ENCODE data around the gene DSCAM. TPM values are rescaled to one million over a fixed set of nuclear protein-coding genes. Genes with fewer than 3 reads are reported as not detected.
"Not testable (repeated sequence)": the region's sequence is repeated elsewhere in the genome, so short reads cannot be mapped to it uniquely, and the experiment has no call there.

The DSCAM gene
- total RNA-seq: 0.06 and 0.07 TPM in 2 replicates

GRCh38 chr21:40846587-40847411, at the start of gene DSCAM:
Gene DSCAM, minus strand, starts transcription at chr21:40847158. Its CDS starts 497 bp downstream, at chr21:40846661.
- H3K4me3 ChIP-seq (ENCODE audit: low read depth, low read length): no peak within 1 kb of the TSS
- no peak for DNase-seq (ENCODE audit: low read depth)
- TF ChIP-seq CTCF (conservative IDR thresholded peaks at IDR 0.05; ENCODE audit: low read depth, low read length): no peak

- H3K4me3 ChIP-seq (ENCODE audit: low read depth, low read length); DNase-seq (ENCODE audit: low read depth): not testable (repeated sequence)
Observed at GRCh38 chr21:40895697-40896096, 48.7 kb upstream of the DSCAM start.

GRCh38 chr21:40886931-40887330, 40.0 kb upstream of the DSCAM start:
- TF ChIP-seq CTCF (conservative IDR thresholded peaks at IDR 0.05; ENCODE audit: low read depth, low read length): no peak
- DNase-seq (ENCODE audit: low read depth): no peak
- H3K4me3 ChIP-seq (ENCODE audit: low read depth, low read length): no peak overlapping the region

GRCh38 chr21:40886006-40886405, 39.0 kb upstream of the DSCAM start:
- no peak for TF ChIP-seq CTCF (conservative IDR thresholded peaks at IDR 0.05; ENCODE audit: low read depth, low read length)
- H3K4me3 ChIP-seq (ENCODE audit: low read depth, low read length): no peak overlapping the region
- no peak for DNase-seq (ENCODE audit: low read depth)

GRCh38 chr21:40882192-40882915, 35.4 kb upstream of the DSCAM start:
- DNase-seq (ENCODE audit: low read depth): no peak
- H3K4me3 ChIP-seq (ENCODE audit: low read depth, low read length): no peak overlapping the region
- no peak for TF ChIP-seq CTCF (conservative IDR thresholded peaks at IDR 0.05; ENCODE audit: low read depth, low read length)

GRCh38 chr21:40881767-40882166, 34.8 kb upstream of the DSCAM start:
- no peak for TF ChIP-seq CTCF (conservative IDR thresholded peaks at IDR 0.05; ENCODE audit: low read depth, low read length)
- H3K4me3 ChIP-seq (ENCODE audit: low read depth, low read length): no peak overlapping the region
- no peak for DNase-seq (ENCODE audit: low read depth)

- no peak for TF ChIP-seq CTCF (conservative IDR thresholded peaks at IDR 0.05; ENCODE audit: low read depth, low read length)
- no peak for DNase-seq (ENCODE audit: low read depth)
- no peak overlapping the region for H3K4me3 ChIP-seq (ENCODE audit: low read depth, low read length)
Observed at GRCh38 chr21:40871099-40871498, 24.1 kb upstream of the DSCAM start.

Measured in epithelial cell of proximal tubule (primary cell).